NOMO-1 treated with DMSO at 0.1 percent for 48 hours (cell line): ENCODE results near the gene USP14.

ENCODE experiments used
- DNase-seq: peaks from one replicate; lab custom pipeline; 2025; ENCODE audit not compliant: unreplicated experiment; lab: John Stamatoyannopoulos, UW

USP14 gene

DNA sequence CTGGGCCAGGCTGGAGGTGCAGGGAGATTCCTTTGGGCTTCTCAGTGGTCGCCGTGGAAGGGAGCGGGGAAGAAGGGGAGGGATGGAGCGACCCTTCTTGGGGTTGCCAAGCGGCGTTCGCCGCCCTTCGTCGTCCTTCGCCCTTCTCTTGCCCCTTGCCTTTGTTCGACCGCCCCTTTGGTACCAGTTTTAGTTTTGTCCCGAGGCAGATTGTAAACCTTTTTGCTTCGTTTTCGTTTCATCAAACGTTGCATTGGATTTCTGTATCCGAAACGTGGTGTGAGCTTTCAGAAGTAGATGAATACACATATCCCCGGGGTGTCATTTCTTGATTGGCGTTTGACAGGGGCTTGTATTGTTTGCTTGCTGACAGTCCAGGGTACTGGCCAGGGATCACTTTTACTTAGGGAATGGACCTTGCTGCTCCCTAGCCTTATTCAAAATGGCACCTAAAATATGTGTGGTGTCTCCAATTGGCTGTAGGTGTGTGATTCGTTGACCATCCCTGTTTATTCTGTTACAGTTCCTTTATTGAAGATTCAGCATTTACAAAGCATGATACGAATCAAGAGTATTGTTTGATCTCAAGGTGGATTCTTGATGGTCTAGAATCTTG is 788 bp downstream of the USP14 start:
- peak; percentile 5 for DNase-seq

DNA sequence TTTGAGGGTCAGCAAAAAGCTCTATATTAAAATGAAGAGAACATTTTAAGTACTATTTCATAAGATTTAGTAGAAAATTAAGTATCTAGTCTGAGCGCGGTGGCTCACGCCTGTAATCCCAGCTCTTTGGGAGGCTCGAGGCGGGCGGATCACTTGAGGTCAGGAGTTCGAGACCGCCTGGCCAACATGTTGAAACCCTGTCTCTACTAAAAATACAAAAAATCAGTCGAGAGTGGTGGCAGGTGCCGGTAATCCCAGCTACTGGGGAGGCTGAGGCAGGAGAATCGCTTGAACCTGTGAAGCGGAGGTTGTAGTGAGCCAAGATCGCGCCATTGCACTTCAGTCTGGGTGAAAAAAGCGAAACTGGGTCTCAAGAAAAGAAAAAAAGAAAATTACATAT is 1.6 kb downstream of the USP14 start:
- DNase-seq, result no peak

DNA sequence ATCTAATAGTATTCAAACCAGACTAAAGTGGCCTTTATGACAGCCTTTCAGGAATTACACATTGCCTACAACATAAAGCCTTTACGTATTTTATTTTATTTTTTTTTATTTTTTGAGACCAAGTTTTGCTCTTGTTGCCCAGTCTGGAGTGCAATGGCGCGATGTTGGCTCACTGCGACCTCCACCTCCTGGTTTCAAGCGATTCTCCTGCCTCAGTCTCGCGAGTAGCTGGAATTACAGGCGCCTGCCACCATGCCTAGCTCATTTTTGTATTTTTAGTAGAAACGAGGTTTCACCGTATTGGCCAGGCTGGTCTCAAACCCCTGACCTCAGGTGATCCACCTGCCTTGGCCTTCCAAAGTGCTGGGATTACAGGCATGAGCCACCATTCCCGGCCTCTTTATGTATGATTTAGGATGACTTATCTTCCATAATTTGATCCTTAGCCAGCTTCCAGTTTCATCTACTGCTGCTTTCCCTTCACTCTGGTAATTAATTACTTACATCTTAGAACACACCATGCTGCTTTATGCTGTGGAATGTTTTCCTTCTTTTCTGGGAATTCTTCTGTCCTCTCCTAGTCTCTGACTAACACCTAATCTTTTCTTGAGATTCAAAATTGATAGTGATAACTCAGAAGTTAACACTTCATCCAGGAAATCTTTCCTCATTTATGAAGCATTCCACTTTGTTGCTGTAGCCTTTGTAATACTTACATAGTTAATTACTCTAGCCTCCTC is 2.6 kb downstream of the USP14 start:
- DNase-seq, result no peak

DNA sequence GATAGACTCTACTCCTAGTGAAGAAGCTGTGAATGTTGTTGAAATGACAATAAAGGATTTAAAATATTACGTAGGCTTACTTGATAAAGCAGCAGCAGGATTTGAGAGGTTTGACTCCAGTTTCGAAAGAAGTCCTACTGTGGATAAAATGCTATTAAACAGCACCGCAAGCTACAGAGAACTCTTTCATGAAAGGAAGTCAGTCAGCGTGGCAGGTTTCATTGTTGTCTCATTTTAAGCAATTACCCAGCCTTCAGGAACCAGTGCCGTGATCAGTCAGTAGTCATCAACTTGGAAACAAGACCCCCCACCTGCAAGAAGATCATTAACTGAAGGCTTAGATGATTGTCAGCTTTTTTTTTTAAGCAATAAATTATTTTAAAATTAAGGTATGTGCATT is 14.0 kb downstream of the USP14 start:
- DNase-seq, result no peak

DNA sequence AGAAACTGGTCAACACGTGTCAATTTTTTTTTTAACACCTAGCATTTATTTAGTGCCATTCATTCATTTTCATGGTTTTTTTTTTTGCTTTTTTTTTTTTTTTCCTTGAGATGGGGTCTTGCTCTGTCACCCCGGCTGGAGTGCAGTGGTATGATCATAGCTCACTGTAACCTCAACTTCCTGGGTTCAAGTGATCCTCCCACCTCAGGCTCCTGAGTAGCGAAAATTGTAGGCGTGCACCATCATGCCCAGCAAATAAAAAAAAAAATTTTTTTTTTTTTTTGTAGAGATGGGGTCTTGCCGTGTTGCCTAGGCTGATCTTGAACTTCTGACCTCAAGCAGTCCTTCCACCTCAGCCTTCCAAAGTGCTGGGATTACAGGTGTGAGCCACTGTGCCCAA is 21.1 kb downstream of the USP14 start:
- no peak for DNase-seq

DNA sequence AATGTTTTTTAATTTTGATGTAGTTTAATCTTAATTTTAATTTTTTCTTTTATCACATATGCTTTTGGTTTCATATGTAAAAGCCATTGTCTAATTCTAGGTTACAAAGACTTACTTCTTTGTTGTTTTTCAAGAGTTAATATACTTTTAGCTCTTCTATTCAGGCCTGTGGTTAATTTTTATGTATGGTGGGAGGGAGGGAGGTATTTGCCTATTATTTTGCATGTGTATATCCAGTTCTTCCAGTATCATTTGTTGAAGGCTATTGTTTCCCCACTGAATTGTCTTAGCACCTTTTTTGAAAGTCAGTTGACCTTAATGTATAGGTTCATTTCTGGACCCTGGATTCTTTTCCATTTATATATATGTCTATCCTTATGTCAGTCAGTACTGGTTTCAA is 23.4 kb downstream of the USP14 start:
- no peak for DNase-seq

DNA sequence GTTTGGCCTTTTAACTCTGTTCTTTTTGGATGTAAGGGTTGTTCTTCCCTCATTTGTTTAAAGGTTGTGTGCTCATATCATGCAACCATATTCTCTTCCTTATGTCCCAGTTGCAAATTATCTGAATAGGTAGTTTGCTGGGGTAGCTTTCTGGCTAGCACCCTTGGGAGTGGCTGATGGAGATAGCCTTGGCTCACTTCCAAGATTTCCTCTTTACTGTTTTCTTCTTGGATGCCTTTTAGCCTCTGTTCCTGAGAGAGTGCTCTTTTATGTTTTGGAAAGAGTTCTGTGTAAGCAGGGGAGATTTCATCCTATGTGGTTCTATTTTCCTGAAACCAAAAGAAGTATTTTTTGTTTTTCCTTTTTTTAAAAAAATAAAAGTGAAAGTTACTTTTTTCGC is 25.4 kb downstream of the USP14 start:
- no peak for DNase-seq

DNA sequence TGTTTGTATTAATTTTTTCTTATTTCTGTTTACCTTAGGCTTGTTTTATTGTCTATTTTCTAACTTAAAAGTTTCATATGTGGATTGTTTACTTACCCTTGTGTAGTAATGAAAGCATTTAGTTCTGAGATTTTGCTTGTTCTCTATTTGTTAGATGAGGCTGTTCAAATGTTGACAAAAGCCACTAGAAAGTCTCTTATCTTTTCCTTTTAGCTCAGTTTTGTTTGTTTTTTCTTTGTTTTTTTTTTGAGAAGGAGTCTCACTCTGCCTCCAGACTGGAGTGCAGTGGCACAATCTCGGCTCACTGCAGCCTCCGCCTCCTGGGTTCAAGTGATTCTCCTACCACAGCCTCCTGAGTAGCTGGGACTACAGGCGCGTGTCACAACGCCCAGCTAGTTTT is 30.9 kb downstream of the USP14 start:
- no peak for DNase-seq

DNA sequence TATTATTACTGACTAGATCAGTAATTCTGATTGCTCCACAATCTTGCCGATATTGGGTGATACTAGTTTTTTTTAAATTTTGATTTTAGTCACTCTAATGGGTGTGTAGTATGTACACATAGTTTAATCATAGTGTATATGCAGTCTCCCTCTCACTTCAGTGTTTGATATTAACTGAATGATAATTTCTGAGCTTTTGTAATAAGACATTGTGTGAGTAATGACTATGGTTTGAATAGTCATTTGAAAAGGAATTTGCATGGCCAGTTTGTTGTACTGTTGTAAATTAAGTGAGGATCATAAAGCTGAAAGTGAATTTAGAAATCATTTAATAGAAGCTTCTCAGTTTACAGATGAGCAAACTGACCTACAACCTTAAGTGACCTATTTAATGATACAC is 33.4 kb downstream of the USP14 start:
- no peak for DNase-seq

DNA sequence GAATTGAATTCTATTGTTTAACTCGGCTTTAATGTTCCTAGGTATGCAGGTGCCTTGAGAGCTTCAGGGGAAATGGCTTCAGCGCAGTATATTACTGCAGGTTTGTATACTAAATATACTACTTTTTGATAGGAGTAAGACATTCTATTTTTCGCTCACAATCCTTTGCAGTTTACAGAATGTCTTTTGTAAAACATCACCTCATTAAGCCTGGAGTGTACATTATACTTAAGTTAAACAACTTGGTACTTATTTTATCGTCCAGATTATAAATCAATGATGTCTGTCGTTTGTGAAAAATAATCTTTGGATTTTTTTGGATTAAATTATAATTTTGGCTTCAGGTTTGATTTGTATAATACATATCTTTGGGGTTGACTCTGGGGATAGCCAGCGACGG is 34.4 kb downstream of the USP14 start:
- no peak for DNase-seq

DNA sequence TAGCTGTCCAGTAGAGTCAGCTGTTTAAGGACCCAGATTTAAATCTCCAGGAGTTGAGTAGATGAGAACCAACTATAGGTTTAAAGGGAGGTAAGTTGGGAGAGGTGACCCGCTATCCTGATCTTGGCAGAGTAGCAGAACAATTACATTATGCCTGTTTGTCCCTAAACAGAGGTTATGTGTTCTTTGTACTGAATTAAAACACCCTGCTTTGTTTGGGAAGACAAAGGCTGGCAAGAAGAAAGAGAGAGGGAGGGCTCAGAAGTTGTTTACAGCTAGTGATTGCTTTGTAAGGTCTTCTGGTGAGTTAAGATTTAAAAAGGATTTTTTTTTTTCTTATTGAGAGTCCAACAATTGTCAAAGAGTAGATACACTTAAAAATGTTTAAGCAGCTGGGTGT is 37.3 kb downstream of the USP14 start:
- no peak for DNase-seq

DNA sequence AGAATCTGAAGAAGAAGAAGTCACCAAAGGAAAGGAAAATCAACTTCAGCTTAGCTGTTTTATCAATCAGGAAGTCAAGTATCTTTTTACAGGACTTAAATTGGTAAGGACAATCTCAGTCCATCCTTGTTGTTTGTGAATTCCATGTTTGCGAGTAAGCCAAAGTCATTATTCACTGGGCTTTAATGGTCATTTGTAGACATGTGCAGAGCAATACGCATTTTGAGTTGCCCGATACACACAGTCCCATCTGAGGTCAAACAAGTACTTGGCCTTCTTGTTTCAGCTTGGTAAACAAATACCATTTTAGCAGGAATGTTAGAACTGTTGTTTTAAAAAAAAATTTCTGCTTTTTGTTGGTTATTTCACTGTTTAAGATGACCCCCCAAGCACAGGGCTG is 40.9 kb downstream of the USP14 start:
- DNase-seq, result no peak

DNA sequence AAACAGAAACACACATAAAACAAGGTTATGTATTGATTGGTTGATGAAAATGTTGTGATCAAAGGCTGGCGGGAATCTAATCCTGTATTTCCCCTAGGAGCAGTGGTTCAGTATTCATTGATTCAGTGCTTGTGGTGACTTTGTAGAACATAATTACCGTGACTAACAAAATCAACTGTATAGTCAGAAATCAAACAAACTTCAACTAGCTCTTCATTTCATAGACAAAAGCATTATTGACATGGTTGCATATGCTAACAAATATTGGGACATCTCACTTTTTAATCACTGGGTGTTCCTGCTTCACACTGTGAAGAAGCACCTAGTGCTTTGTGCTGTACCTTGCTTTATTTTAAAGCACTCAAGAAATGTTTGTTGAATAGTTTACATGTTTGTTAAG is 41.4 kb downstream of the USP14 start:
- DNase-seq, result no peak

DNA sequence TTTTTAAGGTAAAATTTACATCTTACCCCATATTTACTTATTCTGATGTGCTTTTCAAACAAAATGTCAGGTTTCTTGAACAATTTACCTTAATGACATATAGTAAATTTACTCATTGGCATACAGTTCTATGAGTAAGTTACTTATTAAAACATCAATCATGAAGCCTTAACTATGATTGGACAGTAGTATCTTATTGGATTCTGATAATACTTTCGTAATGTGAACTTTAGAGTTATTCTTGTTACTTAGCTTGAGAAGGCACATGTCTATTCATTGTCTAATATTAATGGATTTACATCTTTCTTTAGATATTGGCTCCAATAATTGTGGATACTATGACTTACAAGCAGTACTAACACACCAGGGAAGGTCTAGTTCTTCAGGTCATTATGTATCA is 51.7 kb downstream of the USP14 start:
- DNase-seq, result no peak

DNA sequence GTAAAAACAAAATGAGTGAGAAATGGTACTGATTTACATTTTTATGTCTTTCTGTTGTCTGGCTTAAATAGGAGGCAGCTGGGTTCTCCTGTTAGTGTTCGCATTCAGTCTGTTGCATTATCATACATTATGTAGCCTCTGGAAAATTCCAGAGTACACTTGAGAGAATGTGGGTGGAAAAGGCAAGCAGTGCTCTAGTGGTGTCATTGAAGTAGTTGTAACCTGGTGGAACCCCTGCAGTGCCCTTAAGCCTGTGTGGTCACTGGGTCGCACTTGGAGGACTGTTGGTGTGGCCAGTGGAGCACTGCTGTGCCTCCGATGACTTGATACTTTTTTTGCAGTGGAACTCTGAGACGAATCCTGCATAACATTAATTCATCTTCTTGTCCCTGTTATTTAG is 52.4 kb downstream of the USP14 start:
- no peak for DNase-seq

DNA sequence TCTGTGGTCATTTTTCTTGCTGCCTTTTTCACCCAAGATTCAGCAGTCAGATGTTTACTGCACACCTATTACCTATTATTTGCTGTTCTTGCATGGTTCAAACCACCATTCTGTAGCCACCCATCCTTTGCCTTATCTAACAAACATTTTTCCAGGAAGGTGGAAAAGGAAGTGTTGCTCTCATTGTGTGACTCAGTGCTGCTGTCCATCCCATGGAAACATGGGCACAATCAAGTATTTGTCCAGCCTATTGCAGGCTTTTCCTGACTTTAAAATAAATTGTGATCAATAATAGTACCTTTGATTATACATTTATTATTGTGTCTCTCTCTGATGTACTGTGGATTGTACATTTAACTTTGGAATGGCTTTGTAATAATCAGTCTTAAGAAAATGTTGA is 53.2 kb downstream of the USP14 start:
- no peak for DNase-seq

DNA sequence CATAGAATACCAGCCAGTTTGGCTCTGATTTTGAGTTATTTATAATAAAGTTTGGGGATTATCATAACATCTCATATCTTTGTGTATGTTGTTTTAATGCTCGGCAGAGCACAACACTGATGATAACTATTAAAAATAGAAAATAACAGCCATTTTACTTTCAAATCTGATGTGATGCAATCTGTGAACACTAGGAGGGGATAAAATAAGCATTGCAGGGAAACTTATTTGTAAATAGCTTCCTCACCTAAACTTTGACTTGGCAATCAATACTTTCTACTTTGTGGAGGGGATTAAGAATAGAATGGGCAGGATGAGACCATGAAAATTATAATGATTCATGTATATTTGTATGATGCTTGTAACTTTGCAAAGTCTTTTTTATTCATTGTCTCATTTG is 54.4 kb downstream of the USP14 start:
- DNase-seq, result no peak

DNA sequence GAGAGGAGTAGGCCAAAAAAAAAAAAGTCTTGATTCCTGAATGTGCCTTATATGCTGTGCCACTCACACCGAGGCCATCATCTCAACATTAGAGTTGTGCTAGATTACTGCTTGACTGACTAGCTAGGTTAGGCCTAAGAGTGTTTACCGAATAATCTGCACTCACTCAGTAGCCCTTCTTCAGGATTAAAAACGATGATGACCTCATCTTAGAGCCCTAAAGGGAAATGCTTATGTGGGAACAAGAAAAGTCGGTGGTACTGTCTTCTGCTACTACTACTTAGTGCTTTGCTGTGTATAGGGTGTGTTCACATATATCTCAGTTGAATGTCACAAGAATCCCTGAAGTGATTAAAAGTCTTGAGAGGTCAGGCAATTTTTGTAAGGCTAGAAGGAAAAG is 55.1 kb downstream of the USP14 start:
- DNase-seq, result no peak

DNA sequence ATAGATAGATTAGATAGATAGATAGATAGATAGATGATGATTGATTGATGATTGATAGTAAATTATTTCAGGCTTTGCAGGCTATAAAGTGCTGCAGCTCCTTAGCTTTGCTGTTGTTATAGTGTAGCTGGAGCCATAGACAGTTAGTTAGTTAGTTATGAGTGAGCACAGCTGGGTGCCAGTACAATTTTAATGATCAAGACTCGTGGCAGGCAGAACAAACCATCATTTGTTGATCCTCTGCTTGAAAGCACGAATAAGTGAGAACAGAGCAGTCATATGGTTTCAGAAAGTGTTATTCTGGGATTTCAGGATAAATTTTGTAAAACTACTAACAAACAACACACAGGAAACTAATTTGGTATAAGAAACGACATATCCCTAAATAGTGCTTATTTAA is 55.6 kb downstream of the USP14 start:
- no peak for DNase-seq

DNA sequence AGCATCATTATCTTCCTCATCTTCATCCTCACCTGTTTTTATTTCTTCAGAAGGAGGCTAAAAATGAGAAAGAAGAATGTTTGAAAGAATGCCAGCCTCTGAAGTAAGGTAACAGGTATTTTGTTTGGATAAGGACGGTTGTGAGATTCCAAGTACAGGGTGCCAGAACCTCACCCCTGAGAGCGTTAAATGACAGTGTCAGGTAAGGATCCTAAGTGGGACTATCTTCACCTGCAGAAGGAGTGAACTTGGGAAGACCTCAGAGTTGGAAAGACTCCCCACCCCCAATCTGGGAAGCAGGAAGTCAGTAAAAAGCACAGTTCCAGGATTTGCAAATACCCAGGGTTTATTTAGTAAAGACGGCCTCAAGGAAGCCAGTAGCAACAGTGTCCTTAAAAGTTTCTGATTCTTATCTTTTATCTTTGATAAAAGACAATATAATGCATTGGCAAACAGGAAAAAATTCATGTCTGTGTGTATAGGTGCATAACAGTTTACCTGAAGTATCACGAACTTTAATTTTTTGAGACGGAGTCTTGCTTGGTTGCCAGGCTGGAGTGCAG is 57.2 kb downstream of the USP14 start:
- no peak for DNase-seq

DNA sequence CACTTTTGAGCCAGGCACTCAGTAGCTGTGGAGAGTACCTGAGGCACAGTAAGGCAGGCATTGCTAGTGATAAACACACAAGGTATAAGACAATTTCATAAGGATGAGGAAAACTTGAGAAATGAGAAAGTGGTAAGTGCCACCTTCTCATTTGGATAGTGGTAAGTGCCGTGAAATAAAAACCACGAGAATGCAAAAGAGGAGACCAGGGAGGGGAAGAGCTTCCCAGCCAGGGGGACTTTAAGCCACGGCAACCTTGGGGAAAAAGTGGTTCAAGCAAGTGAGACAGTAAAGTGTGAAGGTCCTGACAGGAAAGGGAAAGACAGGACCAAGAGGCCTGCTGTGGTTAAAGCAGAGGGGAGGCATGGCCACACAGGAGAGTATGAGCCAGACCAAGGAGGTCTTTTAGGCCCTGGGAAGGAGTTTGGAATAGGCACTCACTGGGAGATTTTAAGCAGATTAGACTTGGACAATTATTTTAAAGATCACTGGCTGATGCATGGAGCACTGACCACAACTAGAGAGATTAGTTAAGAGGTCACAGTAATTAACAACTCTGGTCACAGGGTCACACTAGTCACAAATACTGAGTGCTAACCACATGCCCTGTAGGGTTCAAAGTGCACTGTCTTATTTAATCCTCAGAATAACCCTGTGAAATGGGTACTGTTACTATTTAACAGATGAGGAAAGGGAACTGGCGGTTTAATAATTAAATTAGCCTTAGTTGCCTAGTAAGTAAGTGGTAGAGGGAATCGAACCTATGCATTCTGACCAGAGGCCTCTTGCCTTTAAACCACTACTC is 59.4 kb downstream of the USP14 start:
- DNase-seq, result no peak

DNA sequence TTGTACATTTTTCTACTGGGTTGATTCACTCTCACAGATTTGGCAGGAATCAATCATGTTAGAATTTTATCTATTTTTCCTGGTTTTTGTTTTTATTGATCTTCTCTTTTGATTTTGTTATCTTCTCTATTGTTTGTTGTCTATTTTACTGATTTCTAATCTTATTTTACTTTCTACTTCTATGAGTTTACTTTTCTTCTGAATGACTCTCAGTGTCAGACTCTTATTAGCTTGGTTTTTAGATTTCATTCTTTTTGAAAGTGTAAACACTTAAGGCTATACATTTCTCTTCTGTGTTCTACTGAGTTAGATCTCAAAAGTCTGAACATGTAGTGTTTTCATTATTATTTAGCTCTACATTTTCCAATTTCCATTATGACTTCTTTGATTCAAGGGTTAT is 62.4 kb downstream of the USP14 start:
- DNase-seq, result no peak
